Heart left ventricle (tissue), 16 donors: ENCODE data around the gene EBLN2. TPM values are rescaled to one million over a fixed set of nuclear protein-coding genes. Genes with fewer than 3 reads are reported as not detected.

ENCODE experiments used
- ATAC-seq, 4 donors: fragments of 200-7000 bp; cut with Tn5 transposase; one replicate each; pipeline ENCODE4 v1.9.1; 2020 to 2022; ENCODE audit warnings: moderate library complexity in 4 of 4, mild to moderate bottlenecking in 3 of 4, moderate number of reproducible peaks in 1 of 4
- DNase-seq, 5 donors: peaks; one replicate each; pipeline ENCODE4 v3.0.0-alpha.2; 2020
- H3K27ac ChIP-seq, 12 donors: fragments of 200-600 bp; sonication (generic) in 4 of 12; one replicate each; pipeline versions ENCODE4 v1.5.0 to v1.8.0; 2016 to 2022; ENCODE audit warnings: mild to moderate bottlenecking in 2 of 12
- H3K27me3 ChIP-seq, 9 donors: fragments of 200-600 bp; sonication (generic) in 2 of 9; one replicate each; pipeline versions ENCODE4 v1.5.1 to v1.8.0; 2016 to 2022; ENCODE audit warnings: mild to moderate bottlenecking in 3 of 9
- H3K36me3 ChIP-seq, 9 donors: fragments of 200-600 bp; sonication (generic) in 2 of 9; one replicate each; pipeline versions ENCODE4 v1.5.0 to v1.8.0; 2018 to 2022; ENCODE audit warnings: mild to moderate bottlenecking in 2 of 9
- H3K4me1 ChIP-seq, 12 donors: fragments of 200-600 bp; sonication (generic) in 4 of 12; one replicate each; pipeline versions ENCODE4 v1.5.0 to v1.8.0; 2016 to 2022; ENCODE audit warnings: mild to moderate bottlenecking in 3 of 12
- H3K4me3 ChIP-seq, 12 donors: fragments of 200-600 bp; sonication (generic) in 4 of 12; one replicate each; pipeline versions ENCODE4 v1.5.0 to v1.8.0; 2017 to 2022; ENCODE audit warnings: mild to moderate bottlenecking in 9 of 12, moderate library complexity in 4 of 12
- H3K9me3 ChIP-seq, 12 donors: fragments of 200-600 bp; sonication (generic) in 4 of 12; one replicate each; pipeline versions ENCODE4 v1.5.0 to v1.8.0; 2016 to 2022; ENCODE audit warnings: mild to moderate bottlenecking in 1 of 12
- CTCF ChIP-seq, 12 donors: fragments of 200-600 bp; sonication (generic) in 4 of 12; IDR thresholded peaks; one replicate each; pipeline versions ENCODE4 v1.5.0 to v1.8.0; 2018 to 2022; ENCODE audit warnings: antibody characterized with exemption in 12 of 12, mild to moderate bottlenecking in 5 of 12
- POLR2A ChIP-seq, 2 donors: fragments of 450-650 bp; IDR thresholded peaks; one replicate each; pipeline ENCODE4 v1.6.1; 2017; ENCODE audit warnings: antibody characterized with exemption in 2 of 2, mild to moderate bottlenecking in 2 of 2, moderate library complexity in 2 of 2
- WGBS, 4 donors: extraction: QIAGEN DNeasy Blood & Tissue Kit in 2 of 4; methylation state at CpG; one replicate each; pipeline versions ENCODE4 v1.1.5 to v1.1.7; 2013 to 2018; 5-methylcytosine and 5-hydroxymethylcytosine counted together
- intact Hi-C, 10 donors: fragments of 100-400 bp; cut with DNase I; formaldehyde crosslinking; loops; one replicate each; pipeline versions ENCODE4 v1.11.1 to v1.14.2; 2022
- polyA plus RNA-seq, 2 donors: library from polyadenylated mRNA; stranded (reverse); fragments of 200-250 nt; gene quantifications; one replicate each; pipeline ENCODE4 v1.2.3, GENCODE V29; 2013
- total RNA-seq, 9 donors: library from RNA; depleted of rRNA in 2 of 9; stranded (reverse); fragments of >200 nt in 2 of 9; fragmentation: NEBNext Ultra II Directional in 3 of 9; extraction: Animal tissue kit (Norgen Biotek cat#: 25700) in 3 of 9; gene quantifications; one replicate each; pipeline versions ENCODE4 v1.1.0 to v1.2.4, GENCODE V29; 2016 to 2023
- donor health status: ischemic (EF 13 %, LVEDD 7.1; RV severe dilation, severe dysfunction).
- donor health status: healthy with polysubstance abuse.
- donor health status: DM: no; HTN: yes; CAD: no.
- donor health status: DM: no; HTN: no; CAD: no.
- donor health status: ischemic (EF 25% LVEDD 6.9; RV normal size, moderate dysfunction).
- donor health status: ischemic (EF 25% LVEDD 5.7; RV mildly dilated, moderate dysfunction).
- donor health status: healthy.
- donor health status: DM: yes; HTN: yes; CAD: no.
- donor health status: ischemic (EF 35%, LVEDD 5.7; RV mildly dilated, moderate dysfunction).
- donor health status: nonischemic (EF 11% LVEDD 7.7; RV severe dilation, severe dysfunction).
- donor health status: DM: yes; HTN: yes; CAD: no.
- donor health status: PGD.
- donor health status: ischemic (EF 29% LVEDD 5.4; RV normal size, mild dysfunction).
- donor health status: nonischemic (EF 23%, LVEDD 6.1; RV moderate dilation, normal function).

The EBLN2 gene
- total and polyA plus RNA-seq, 11 donors: 0.24 to 2.5 (median 1.1) TPM

- ATAC-seq: peak in 1 of 4 donors; percentile 16
- H3K4me1 ChIP-seq: peaks cover 0 to 38% (median 15%) of the 10 kb centered on the region in 12 donors
- H3K27me3 ChIP-seq: no peaks in the 10 kb centered on the region
- H3K9me3 ChIP-seq: no peaks in the 10 kb centered on the region
- intact Hi-C loops: no loop called here
- H3K4me3 ChIP-seq: no peak overlapping the region
- 74 to 80% (median 77%) methylated on average over 10 of the region's 10 CpGs for whole genome bisulfite sequencing, 4 donors
- peaks cover 0 to 33% (median 15%) of the 10 kb centered on the region in 9 donors for H3K36me3 ChIP-seq
- DNase-seq: no peak
- H3K27ac ChIP-seq: no peak overlapping the region
- no peak for TF ChIP-seq POLR2A (IDR thresholded peaks at IDR 0.05)
- no peak for TF ChIP-seq CTCF (IDR thresholded peaks at IDR 0.05)
Observed at GRCh38 chr3:73049319-73049718, 12.1 kb upstream of the EBLN2 start.

- H3K4me3 ChIP-seq: no peak overlapping the region
- no peak overlapping the region for H3K27ac ChIP-seq
- no peaks in the 10 kb centered on the region for H3K9me3 ChIP-seq
- H3K4me1 ChIP-seq: peaks cover 0 to 31% (median 11%) of the 10 kb centered on the region in 12 donors
- DNase-seq: no peak
- 70 to 78% (median 76%) methylated on average over 2 of the region's 2 CpGs for WGBS, 4 donors
- intact Hi-C loops: loop anchor here in 8 of 10 donors (5.0 to 10.0 kb wide), 4 partner anchors 48 to 208 kb away; partner anchors contain the start of genes PPP4R2 (in 4 of the 8) and SHQ1 (in 1 of the 8)
- ATAC-seq: no peak
- H3K36me3 ChIP-seq: peaks cover 0 to 27% (median 10%) of the 10 kb centered on the region in 9 donors
- TF ChIP-seq POLR2A (IDR thresholded peaks at IDR 0.05): no peak
- H3K27me3 ChIP-seq: no peaks in the 10 kb centered on the region
Observed at GRCh38 chr3:73052857-73053256, 8.6 kb upstream of the EBLN2 start.

GRCh38 chr3:73055583-73055982 lies 5.9 kb upstream of the EBLN2 start:
- Histone ChIP-seq H3K36me3 (peaks cover 0 to 17% (median 4%) of the 10 kb centered on the region in 9 donors), H3K27me3 (no peaks in the 10 kb centered on the region), H3K9me3 (no peaks in the 10 kb centered on the region), H3K4me1 (peaks cover 0 to 35% (median 9%) of the 10 kb centered on the region in 12 donors), H3K4me3 (no peak overlapping the region), H3K27ac (peak overlapping the region in 2 of 12 donors; percentile 21 to 61)
- intact Hi-C loops: loop anchor here in 8 of 10 donors (1.0 to 10.0 kb wide), 6 partner anchors 51 to 211 kb away; partner anchors contain the start of gene SHQ1 (in 3 of the 8)
- no peak for DNase-seq
- 43 to 46% (median 44%) methylated on average over 8 of the region's 8 CpGs for whole genome bisulfite sequencing, 4 donors
- TF ChIP-seq CTCF (IDR thresholded peaks at IDR 0.05) (no peak), POLR2A (IDR thresholded peaks at IDR 0.05) (no peak)
- no peak for ATAC-seq

- ATAC-seq (peak in 2 of 4 donors; percentile 51 to 58), DNase-seq (no peak)
- H3K4me3 ChIP-seq: no peak overlapping the region
- WGBS, 4 donors: 20 to 27% (median 23%) methylated on average over 5 of the region's 5 CpGs
- TF ChIP-seq CTCF (IDR thresholded peaks at IDR 0.05): peak; percentile 30 to 69 (median 58)
- TF ChIP-seq POLR2A (IDR thresholded peaks at IDR 0.05): no peak
- intact Hi-C loops: loop anchor here in 8 of 10 donors (1.0 to 10.0 kb wide), 7 partner anchors 51 to 211 kb away; partner anchors contain the start of genes SHQ1 (in 3 of the 8) and PPP4R2 (in 1 of the 8)
- H3K27me3 ChIP-seq: no peaks in the 10 kb centered on the region
- H3K27ac ChIP-seq: peak overlapping the region in 4 of 12 donors; percentile 21 to 61 (median 30)
- H3K4me1 ChIP-seq: peaks cover 0 to 41% (median 11%) of the 10 kb centered on the region in 12 donors
- peaks cover 0 to 19% (median 4%) of the 10 kb centered on the region in 9 donors for H3K36me3 ChIP-seq
- no peaks in the 10 kb centered on the region for H3K9me3 ChIP-seq
Observed at GRCh38 chr3:73056014-73056844, 5.2 kb upstream of the EBLN2 start.
